ENCODE data around the gene TMEM106A. TPM values are rescaled to one million over a fixed set of nuclear protein-coding genes. Genes with fewer than 3 reads are reported as not detected.
A peak's percentile ranks its signal among the peaks of the same experiment; 100 is the strongest.

Gene TMEM106A
- total and polyA plus RNA-seq, 10 donors = 2.8 to 53.4 (median 30.7) TPM

DNA sequence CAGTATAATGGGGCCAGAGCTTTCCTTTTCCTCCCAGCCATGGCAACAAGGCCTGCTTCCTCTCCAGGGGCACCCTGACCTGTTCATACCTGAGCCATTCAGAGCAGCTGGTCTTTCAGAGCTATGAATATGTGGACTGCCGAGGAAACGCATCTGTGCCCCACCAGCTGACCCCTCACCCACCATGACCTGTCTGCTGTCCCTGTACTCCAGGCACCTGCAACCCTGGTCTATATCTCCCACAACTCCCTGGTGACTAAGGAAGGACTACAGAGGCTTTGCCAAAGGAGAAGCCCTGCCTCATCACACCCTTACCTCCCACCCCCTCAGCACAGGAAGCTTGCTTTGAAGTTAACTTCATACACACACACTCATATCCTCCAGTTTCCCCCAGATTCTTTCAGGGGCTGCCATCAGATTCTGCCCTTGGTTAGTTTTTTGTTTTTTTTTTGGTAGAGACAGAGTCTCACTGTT lies 6.0 kb downstream of the TMEM106A start:
- peak; percentile 42 for DNase-seq
- no peaks in the 10 kb centered on the region for H3K9me3 ChIP-seq
- peaks cover 5 to 22% (median 14%) of the 10 kb centered on the region in 6 donors for H3K4me1 ChIP-seq
- H3K36me3 ChIP-seq = peaks cover 0 to 92% (median 27%) of the 10 kb centered on the region in 6 donors
- WGBS, 5 donors = 82 to 96% (median 94%) methylated on average over 2 of the region's 2 CpGs
- no peak for TF ChIP-seq POLR2A (IDR thresholded peaks at IDR 0.05)
- H3K4me3 ChIP-seq = no peak overlapping the region
- H3K27me3 ChIP-seq (replicated peaks in 1 of 7) = no peaks in the 10 kb centered on the region
- intact Hi-C loops (cut with DNase I; ENCODE audit: low total_unique reads) = no loop called here
- H3K27ac ChIP-seq = no peak overlapping the region

- no peak for TF ChIP-seq POLR2A (IDR thresholded peaks at IDR 0.05)
- no peak for TF ChIP-seq CTCF (IDR thresholded peaks at IDR 0.05 in 8 of 11, conservative IDR thresholded peaks at IDR 0.05 in 3 of 11)
- TF ChIP-seq POLR2AphosphoS5 (IDR thresholded peaks at IDR 0.05) = no peak
- Histone ChIP-seq H3K27ac (no peak overlapping the region), H3K36me3 (peaks cover 0 to 95% (median 27%) of the 10 kb centered on the region in 6 donors), H3K9me3 (no peaks in the 10 kb centered on the region), H3K27me3 (replicated peaks in 1 of 7) (no peaks in the 10 kb centered on the region), H3K4me1 (peaks cover 0 to 10% (median 2%) of the 10 kb centered on the region in 6 donors), H3K4me3 (no peak overlapping the region)
- intact Hi-C loops (cut with DNase I; ENCODE audit: low total_unique reads) = no loop called here
- peak; percentile 4 for DNase-seq
- 70 to 98% (median 93%) methylated on average over 2 of the region's 2 CpGs for WGBS, 5 donors
Measured at GRCh38 chr17:43219001-43219400, 7.3 kb downstream of the TMEM106A start.

DNA sequence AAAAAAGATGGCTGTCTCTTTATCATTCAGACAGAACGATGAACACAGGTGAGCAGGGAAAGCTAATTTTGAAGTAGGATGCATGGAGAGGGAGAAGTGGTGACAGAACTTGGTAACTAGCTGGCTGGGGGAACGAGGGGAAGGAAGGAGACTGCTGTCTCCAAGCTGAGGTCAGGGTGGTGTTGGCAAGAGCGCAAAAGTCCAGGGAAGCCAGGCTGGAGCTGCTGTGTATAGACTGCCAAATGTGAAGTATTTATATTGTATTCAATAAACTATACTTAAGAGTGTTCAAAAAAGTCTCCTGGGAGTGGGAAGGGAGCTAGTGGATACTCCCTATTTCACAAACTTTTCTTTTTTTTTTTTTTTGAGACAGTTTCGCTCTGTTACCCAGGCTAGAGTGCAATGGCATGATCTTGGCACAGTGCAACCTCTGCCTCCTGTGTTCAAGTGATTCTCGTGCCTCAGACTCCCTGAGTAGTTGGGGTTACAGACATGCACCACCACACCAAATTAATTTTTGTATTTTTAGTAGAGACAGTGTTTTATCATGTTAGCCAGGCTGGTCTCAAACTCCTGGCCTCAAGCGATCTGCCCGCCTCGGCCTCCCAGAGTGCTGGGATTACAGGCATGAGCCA lies 8.2 kb downstream of the TMEM106A start:
- Histone ChIP-seq H3K4me3 (no peak overlapping the region), H3K27ac (no peak overlapping the region), H3K27me3 (replicated peaks in 1 of 7) (no peaks in the 10 kb centered on the region), H3K36me3 (peaks cover 0 to 95% (median 31%) of the 10 kb centered on the region in 6 donors), H3K9me3 (no peaks in the 10 kb centered on the region), H3K4me1 (peaks cover 0 to 13% (median 0%) of the 10 kb centered on the region in 6 donors)
- 67 to 84% (median 79%) methylated on average over 8 of the region's 8 CpGs for WGBS, 5 donors
- TF ChIP-seq CTCF (IDR thresholded peaks at IDR 0.05 in 8 of 11, conservative IDR thresholded peaks at IDR 0.05 in 3 of 11) = no peak
- intact Hi-C loops (cut with DNase I; ENCODE audit: low total_unique reads) = no loop called here
- peak; percentile 23 for DNase-seq

DNA sequence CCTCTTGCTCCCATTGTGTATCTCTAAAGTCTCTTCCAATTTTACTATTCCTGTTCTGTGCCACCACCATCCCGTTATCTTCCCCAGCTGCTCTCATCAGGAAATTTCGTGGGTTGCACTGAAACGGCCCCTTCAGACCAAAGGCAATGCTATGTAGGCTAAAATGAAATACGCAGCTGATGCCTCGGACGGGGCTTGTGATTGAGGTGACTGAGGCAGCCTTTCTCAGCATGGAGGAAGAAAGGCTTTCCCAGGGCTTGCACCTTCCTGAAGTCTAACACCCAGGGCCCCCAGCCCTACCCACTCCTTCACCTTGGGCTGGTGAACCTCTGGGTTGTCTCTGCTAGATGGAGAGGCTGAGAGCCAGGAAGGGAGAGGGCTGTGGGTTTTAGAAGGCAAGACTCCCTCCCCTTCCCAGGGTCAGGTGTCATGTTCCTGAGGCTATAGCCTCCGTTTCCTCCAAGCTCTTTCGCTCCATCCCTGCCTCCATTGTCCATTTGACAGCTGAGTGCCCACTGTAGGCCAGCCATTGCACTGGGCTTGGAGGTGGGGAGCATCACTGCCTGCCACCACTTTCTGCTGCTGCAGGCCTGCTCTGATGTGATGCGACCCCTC lies 8.9 kb downstream of the TMEM106A start:
- Histone ChIP-seq H3K36me3 (peaks cover 0 to 93% (median 30%) of the 10 kb centered on the region in 6 donors), H3K4me1 (peaks cover 0 to 9% (median 0%) of the 10 kb centered on the region in 6 donors), H3K27ac (no peak overlapping the region), H3K4me3 (no peak overlapping the region), H3K9me3 (no peaks in the 10 kb centered on the region), H3K27me3 (replicated peaks in 1 of 7) (no peaks in the 10 kb centered on the region)
- DNase-seq = peak; percentile 38
- 82 to 92% (median 89%) methylated on average over 9 of the region's 9 CpGs for WGBS, 5 donors
- intact Hi-C loops (cut with DNase I; ENCODE audit: low total_unique reads) = no loop called here
- TF ChIP-seq POLR2A (IDR thresholded peaks at IDR 0.05) (no peak), POLR2AphosphoS5 (IDR thresholded peaks at IDR 0.05) (peak in 1 of 3 donors; percentile 33)

- intact Hi-C loops (cut with DNase I; ENCODE audit: low total_unique reads) = no loop called here
- Histone ChIP-seq H3K4me3 (no peak overlapping the region), H3K27me3 (replicated peaks in 1 of 7) (no peaks in the 10 kb centered on the region), H3K36me3 (peaks cover 0 to 74% (median 19%) of the 10 kb centered on the region in 6 donors), H3K9me3 (no peaks in the 10 kb centered on the region), H3K4me1 (peaks cover 0 to 9% (median 0%) of the 10 kb centered on the region in 6 donors), H3K27ac (no peak overlapping the region)
- WGBS, 5 donors = 60 to 81% (median 74%) methylated on average over 7 of the region's 7 CpGs
- DNase-seq = peak; percentile 27
- no peak for TF ChIP-seq POLR2AphosphoS5 (IDR thresholded peaks at IDR 0.05)
- no peak for TF ChIP-seq POLR2A (IDR thresholded peaks at IDR 0.05)
- no peak for TF ChIP-seq CTCF (IDR thresholded peaks at IDR 0.05 in 8 of 11, conservative IDR thresholded peaks at IDR 0.05 in 3 of 11)
Measured at GRCh38 chr17:43224146-43224705, 12.6 kb downstream of the TMEM106A start.

Measured in spleen (tissue), 11 donors.